Effector memory CD8-positive, alpha-beta T cell (primary cell): ENCODE data around the gene ZNG1B.
"Not testable (repeated sequence)": the region's sequence is repeated elsewhere in the genome, so short reads cannot be mapped to it uniquely, and the experiment has no call there.

ENCODE experiments used
- ATAC-seq: fragments of 150-1000 bp; cut with Tn5 transposase; replicated peaks from 2 replicates; pipeline ENCODE4 v1.10.0; 2021; ENCODE audit warnings: mild to moderate bottlenecking, moderate library complexity
- DNase-seq, 3 experiments: peaks; one replicate each; pipeline ENCODE4 v3.0.0; 2021
- H3K27ac Mint-ChIP-seq, 2 donors: one replicate each; pipeline ENCODE4 v1.8.0; 2022; ENCODE audit warnings: mild to moderate bottlenecking in 2 of 2, mixed read lengths in 2 of 2, moderate library complexity in 2 of 2
- H3K27me3 Mint-ChIP-seq, 2 donors: one replicate each; pipeline ENCODE4 v1.8.0; 2022; ENCODE audit warnings: mixed read lengths in 2 of 2
- H3K36me3 Mint-ChIP-seq: one replicate; pipeline ENCODE4 v1.8.0; 2022; ENCODE audit warnings: mild to moderate bottlenecking, moderate library complexity, mixed read lengths; ENCODE audit not compliant: insufficient read depth
- H3K4me1 Mint-ChIP-seq, 2 donors: one replicate each; pipeline ENCODE4 v1.8.0; 2022; ENCODE audit warnings: low read depth in 2 of 2, mixed read lengths in 2 of 2
- H3K4me3 Mint-ChIP-seq, 2 donors: one replicate each; pipeline ENCODE4 v1.8.0; 2022; ENCODE audit warnings: mild to moderate bottlenecking in 2 of 2, mixed read lengths in 2 of 2, moderate library complexity in 2 of 2
- H3K9me3 Mint-ChIP-seq, 2 donors: one replicate each; pipeline ENCODE4 v1.8.0; 2022; ENCODE audit warnings: mixed read lengths in 2 of 2
- total RNA-seq, 9 experiments: gene quantifications; one replicate each; lab custom pipeline; 2026; lab: John Stamatoyannopoulos, UW

The ZNG1B gene
- 13.4 to 41.2 (median 29.1) reads per million in 9 experiments for total RNA-seq

- H3K27ac Mint-ChIP-seq, result peak within 1 kb of the TSS; percentile 93 to 95
- H3K9me3 Mint-ChIP-seq, H3K4me1 Mint-ChIP-seq, H3K27me3 Mint-ChIP-seq: not testable (repeated sequence)
- H3K4me3 Mint-ChIP-seq, result peak within 1 kb of the TSS; percentile 79 to 83
- H3K36me3 Mint-ChIP-seq, result peaks cover 20% of the 10 kb centered on the region
- DNase-seq (peak; percentile 64 to 73 (median 66)), ATAC-seq (peak; percentile 36)
Observed at GRCh38 chr2:113437508-113438465, at the start of gene ZNG1B. Gene ZNG1B, plus strand, starts transcription at chr2:113437691. Its CDS starts 178 bp downstream, at chr2:113437869.

GRCh38 chr2:113390124-113390849 is 47.2 kb upstream of the ZNG1B start:
- ATAC-seq (peak; percentile 95), DNase-seq (peak; percentile 65 to 69 (median 68))
- peaks cover 2 to 7% of the 10 kb centered on the region in 2 donors for H3K4me1 Mint-ChIP-seq
- H3K9me3 Mint-ChIP-seq, result no peaks in the 10 kb centered on the region
- H3K4me3 Mint-ChIP-seq, result peak overlapping the region; percentile 80 to 82
- H3K27ac Mint-ChIP-seq, result peak overlapping the region; percentile 26 to 27
- peaks cover 15 to 21% of the 10 kb centered on the region in 2 donors for H3K27me3 Mint-ChIP-seq
- peaks cover 5% of the 10 kb centered on the region for H3K36me3 Mint-ChIP-seq

GRCh38 chr2:113391073-113391472 is 46.4 kb upstream of the ZNG1B start:
- H3K4me3 Mint-ChIP-seq, result no peak overlapping the region
- H3K27ac Mint-ChIP-seq, result no peak overlapping the region
- no peak for DNase-seq
- H3K9me3 Mint-ChIP-seq, result no peaks in the 10 kb centered on the region
- peaks cover 2 to 7% of the 10 kb centered on the region in 2 donors for H3K4me1 Mint-ChIP-seq
- H3K36me3 Mint-ChIP-seq, result peaks cover 5% of the 10 kb centered on the region
- peaks cover 15 to 17% of the 10 kb centered on the region in 2 donors for H3K27me3 Mint-ChIP-seq
- ATAC-seq, result no peak

DNA sequence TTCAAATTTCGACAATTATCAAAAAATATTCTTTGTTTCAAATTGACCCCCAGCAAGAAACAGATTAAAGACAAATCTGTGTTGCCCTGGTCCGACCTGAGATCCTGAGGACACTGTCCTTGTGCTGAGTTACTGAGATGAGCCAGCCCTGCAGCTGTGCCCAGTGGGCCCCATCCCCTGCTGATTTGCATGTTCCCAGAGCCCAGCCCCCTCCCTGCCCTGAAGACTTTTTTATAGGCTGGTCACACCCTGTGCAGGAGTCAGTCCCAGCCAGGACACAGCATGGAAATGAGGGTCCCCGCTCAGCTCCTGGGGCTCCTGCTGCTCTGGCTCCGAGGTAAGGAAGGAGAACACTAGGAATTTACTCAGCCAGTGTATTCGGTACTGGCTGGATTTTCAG is 31.4 kb upstream of the ZNG1B start:
- no peak overlapping the region for H3K4me3 Mint-ChIP-seq
- DNase-seq, result no peak
- no peak for ATAC-seq
- no peak overlapping the region for H3K27ac Mint-ChIP-seq
- no peaks in the 10 kb centered on the region for H3K36me3 Mint-ChIP-seq
- no peaks in the 10 kb centered on the region for H3K4me1 Mint-ChIP-seq
- H3K9me3 Mint-ChIP-seq, result no peaks in the 10 kb centered on the region
- H3K27me3 Mint-ChIP-seq, result peaks cover 53 to 75% of the 10 kb centered on the region in 2 donors

- H3K27me3 Mint-ChIP-seq, result peaks cover 49 to 62% of the 10 kb centered on the region in 2 donors
- DNase-seq (no peak), ATAC-seq (no peak)
- no peaks in the 10 kb centered on the region for H3K9me3 Mint-ChIP-seq
- no peak overlapping the region for H3K4me3 Mint-ChIP-seq
- no peak overlapping the region for H3K27ac Mint-ChIP-seq
- no peaks in the 10 kb centered on the region for H3K4me1 Mint-ChIP-seq
- no peaks in the 10 kb centered on the region for H3K36me3 Mint-ChIP-seq
Observed at GRCh38 chr2:113407446-113408099, 29.9 kb upstream of the ZNG1B start.

DNA sequence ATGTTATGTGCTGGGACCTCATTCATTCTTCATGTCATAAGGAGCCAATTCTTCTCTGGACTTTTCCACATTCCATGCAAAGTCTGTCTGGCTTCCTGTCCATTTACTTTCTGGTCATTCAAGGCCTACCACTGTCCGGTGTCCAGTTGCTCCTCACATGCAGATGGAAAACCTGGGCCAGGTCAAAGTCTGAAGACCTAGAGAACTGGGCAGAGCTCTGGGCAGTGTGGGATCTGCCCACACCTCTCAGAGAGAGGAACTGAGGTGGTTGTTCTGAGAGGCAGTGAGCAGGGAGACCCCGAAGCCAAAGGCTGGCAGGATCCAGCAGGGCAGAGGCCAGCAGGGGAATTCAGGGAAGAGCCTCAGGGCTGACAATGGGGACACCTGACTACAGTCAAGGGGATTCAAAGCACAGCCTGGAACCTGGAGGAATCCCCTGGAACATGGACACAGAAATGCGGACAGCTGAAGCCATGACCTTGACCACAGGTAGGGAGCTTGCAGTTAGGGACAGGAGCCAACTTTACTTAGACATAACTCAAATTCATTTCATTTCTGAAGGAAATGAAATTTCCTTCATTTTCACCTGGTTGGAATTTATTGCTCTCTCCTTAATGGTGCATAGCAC is 25.7 kb upstream of the ZNG1B start:
- not testable (repeated sequence) for H3K27ac Mint-ChIP-seq, H3K4me1 Mint-ChIP-seq, H3K36me3 Mint-ChIP-seq, H3K9me3 Mint-ChIP-seq, ATAC-seq, DNase-seq, H3K4me3 Mint-ChIP-seq
- H3K27me3 Mint-ChIP-seq, result peaks cover 15 to 27% of the 10 kb centered on the region in 2 donors

- H3K9me3 Mint-ChIP-seq, H3K36me3 Mint-ChIP-seq, H3K4me1 Mint-ChIP-seq, ATAC-seq, H3K4me3 Mint-ChIP-seq, DNase-seq, H3K27ac Mint-ChIP-seq: not testable (repeated sequence)
- peaks cover 6 to 18% of the 10 kb centered on the region in 2 donors for H3K27me3 Mint-ChIP-seq
Observed at GRCh38 chr2:113412774-113413173, 24.7 kb upstream of the ZNG1B start.

GRCh38 chr2:113431773-113432172 is 5.7 kb upstream of the ZNG1B start:
- ATAC-seq, H3K4me1 Mint-ChIP-seq, H3K27me3 Mint-ChIP-seq, H3K9me3 Mint-ChIP-seq, DNase-seq, H3K4me3 Mint-ChIP-seq, H3K36me3 Mint-ChIP-seq, H3K27ac Mint-ChIP-seq: not testable (repeated sequence)

DNA sequence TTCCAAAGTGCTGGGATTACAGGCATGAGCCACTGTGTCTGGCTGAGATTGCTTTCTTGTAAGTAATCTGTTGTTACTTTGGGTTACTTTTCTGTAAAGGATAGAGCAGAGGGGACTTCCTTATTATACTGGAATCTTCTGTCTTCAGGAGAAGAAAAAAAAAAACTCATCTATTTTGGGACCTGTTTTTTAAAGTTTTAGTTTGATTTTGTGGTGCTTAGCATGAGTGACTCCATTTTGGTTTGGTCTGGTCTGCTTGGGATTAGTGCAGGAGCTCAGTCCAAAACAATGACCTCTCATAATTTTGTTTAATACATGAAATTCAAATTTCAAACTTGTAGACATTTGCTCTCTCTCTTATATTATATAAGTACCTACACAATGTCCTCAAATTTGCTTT is 4.0 kb upstream of the ZNG1B start:
- H3K27me3 Mint-ChIP-seq, H3K27ac Mint-ChIP-seq, H3K4me3 Mint-ChIP-seq, ATAC-seq, H3K4me1 Mint-ChIP-seq, DNase-seq, H3K9me3 Mint-ChIP-seq: not testable (repeated sequence)
- peaks cover 11% of the 10 kb centered on the region for H3K36me3 Mint-ChIP-seq

DNA sequence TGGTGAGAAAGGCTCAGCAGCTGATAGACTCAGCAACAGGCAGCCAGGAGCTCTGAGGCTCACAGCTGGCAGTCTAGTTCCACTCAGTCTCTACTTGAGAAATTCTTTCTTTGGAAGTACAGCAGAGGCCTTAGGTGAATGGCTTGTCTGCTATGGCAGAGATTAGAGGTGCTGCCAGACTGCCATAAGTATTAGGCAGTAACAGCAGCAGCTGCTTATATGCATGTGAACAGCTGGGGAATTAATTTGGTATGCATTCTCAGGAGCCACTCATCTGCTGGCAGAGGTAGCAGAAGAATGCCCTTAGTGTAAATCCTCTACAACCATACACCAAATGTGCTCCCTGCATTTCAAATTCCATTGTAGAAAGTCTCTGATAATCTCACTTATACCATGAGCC is 28.3 kb downstream of the ZNG1B start:
- ATAC-seq, H3K27ac Mint-ChIP-seq, H3K4me3 Mint-ChIP-seq, H3K9me3 Mint-ChIP-seq, H3K4me1 Mint-ChIP-seq, H3K27me3 Mint-ChIP-seq, DNase-seq: not testable (repeated sequence)
- peaks cover 16% of the 10 kb centered on the region for H3K36me3 Mint-ChIP-seq

DNA sequence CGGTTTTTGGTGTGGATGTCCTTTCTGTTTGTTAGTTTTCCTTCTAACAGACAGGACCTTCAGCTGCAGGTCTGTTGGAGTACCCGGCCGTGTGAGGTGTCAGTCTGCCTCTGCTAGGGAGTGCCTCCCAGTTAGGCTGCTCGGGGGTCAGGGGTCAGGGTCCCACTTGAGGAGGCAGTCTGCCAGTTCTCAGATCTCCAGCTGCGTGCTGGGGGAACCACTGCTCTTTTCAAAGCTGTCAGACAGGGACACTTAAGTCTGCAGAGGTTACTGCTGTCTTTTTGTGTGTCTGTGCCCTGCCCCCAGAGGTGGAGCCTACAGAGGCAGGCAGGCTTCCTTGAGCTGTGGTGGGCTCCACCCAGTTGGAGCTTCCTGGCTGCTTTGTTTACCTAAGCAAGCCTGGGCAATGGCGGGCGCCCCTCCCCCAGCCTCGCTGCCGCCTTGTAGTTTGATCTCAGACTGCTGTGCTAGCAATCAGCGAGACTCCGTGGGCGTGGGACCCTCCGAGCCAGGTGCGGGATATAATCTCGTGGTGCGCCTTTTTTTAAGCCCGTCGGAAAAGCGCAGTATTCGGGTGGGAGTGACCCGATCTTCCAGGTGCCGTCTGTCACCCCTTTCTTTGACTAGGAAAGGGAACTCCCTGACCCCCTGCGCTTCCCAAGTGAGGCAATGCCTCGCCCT is 39.3 kb downstream of the ZNG1B start:
- ATAC-seq, H3K4me1 Mint-ChIP-seq, H3K27ac Mint-ChIP-seq, H3K36me3 Mint-ChIP-seq, H3K4me3 Mint-ChIP-seq, DNase-seq, H3K9me3 Mint-ChIP-seq, H3K27me3 Mint-ChIP-seq: not testable (repeated sequence)

- ATAC-seq, H3K27ac Mint-ChIP-seq: not testable (repeated sequence)
Observed at GRCh38 chr2:113496527-113496926, 59.0 kb downstream of the ZNG1B start.

More at GRCh38 chr2:113496527-113496926, 59.0 kb downstream of the ZNG1B start:
- not testable (repeated sequence) for DNase-seq, H3K9me3 Mint-ChIP-seq, H3K4me1 Mint-ChIP-seq, H3K4me3 Mint-ChIP-seq
- H3K27me3 Mint-ChIP-seq, result peaks cover 8 to 12% of the 10 kb centered on the region in 2 donors
- peaks cover 13% of the 10 kb centered on the region for H3K36me3 Mint-ChIP-seq
